Limb (tissue), 2 donors: ENCODE data around the gene STRIP1.
"Not testable (repeated sequence)": the region's sequence is repeated elsewhere in the genome, so short reads cannot be mapped to it uniquely, and the experiment has no call there.

Experiments
- DNase-seq, 2 donors: peaks; one replicate each; pipeline ENCODE4 v3.0.0-alpha.2; 2016; ENCODE audit errors: extremely low spot score in 2 of 2

The STRIP1 gene

DNA sequence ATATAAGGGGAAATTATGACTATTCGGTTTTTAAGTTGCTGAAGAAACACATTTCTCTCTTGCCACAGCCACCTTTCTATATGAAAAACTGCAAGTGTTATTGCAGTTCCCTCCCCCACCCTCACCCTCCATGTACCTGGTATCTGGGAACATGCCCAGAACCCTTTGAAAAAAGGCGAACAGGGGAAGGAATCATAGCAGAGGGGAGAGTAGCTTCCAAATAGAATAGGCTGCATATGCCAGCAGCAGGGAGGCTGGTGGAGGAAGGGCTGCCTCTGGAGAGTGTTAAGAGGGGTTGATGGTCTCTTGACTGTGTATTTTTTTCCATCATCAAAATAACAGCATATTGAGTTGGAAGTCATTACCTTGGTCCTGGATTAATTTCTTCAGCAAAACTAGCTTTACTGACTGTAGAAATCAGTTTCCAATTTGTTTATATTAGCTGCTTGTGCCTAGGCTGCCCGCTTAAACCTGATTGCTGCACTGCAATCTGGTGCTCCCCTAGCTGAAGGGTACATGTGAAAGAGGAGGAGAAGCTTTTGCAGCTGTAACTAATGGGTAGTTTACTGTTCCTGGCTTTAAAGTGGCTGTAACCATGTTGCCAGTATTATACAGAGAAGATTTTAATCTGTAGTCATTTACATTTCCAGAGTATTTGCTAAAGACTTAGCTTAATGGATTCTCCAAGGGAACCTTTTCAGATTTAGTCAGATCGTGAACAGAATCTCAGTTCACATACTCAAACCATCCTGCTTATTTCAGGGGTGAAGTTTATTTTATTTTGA, 27.2 kb upstream of the STRIP1 start:
- no peak for DNase-seq

DNA sequence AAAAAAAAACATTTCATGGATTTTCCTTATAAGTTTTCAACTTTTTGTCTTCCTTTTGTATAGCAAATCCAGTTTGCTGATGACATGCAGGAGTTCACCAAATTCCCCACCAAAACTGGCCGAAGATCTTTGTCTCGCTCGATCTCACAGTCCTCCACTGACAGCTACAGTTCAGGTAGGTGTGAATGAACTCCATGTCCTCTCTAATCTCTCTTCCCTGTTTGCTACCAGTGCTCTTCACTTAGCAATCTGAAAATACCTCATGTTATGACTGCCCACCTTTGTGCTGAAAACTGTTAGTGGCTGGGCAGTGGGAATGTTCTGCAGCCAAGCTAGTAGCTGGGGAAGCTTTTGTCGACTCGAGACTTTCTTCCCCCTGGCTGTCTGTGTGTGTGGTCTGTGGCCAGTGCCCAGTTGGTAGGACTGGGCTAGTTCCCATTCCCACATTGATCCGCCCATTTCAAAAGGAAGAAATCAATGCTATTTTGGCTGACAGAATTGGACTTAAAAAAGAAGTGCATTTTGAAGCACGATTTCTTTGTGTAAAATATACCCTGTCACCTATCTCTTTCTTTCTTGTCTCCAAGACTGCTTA, 25.4 kb upstream of the STRIP1 start:
- no peak for DNase-seq

- DNase-seq, result no peak
Observed at GRCh38 chr1:110011527-110012041, 22.8 kb upstream of the STRIP1 start.

- DNase-seq, result no peak
Observed at GRCh38 chr1:110012100-110012780, 22.2 kb upstream of the STRIP1 start.

DNA sequence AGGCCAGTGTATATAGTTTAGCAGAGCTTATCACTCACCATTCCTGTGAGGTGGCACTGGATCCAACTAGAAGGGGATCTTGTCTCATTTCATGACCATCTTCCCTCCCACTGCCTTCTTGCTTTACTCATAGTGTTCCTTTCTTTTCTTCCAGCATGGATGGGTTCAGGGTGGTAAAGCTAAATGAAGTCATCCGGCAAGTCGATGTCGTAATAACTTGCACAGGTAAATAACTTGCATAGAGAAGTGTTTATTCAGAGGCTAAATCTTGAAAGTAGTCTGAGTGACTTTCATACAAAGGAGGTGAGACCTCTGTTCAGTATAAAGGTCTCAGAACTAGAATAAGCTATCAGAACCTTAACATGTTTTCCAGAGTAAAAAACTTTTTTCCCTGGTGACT, 16.6 kb upstream of the STRIP1 start:
- no peak for DNase-seq

GRCh38 chr1:110018396-110018795, 16.0 kb upstream of the STRIP1 start:
- DNase-seq, result no peak

DNA sequence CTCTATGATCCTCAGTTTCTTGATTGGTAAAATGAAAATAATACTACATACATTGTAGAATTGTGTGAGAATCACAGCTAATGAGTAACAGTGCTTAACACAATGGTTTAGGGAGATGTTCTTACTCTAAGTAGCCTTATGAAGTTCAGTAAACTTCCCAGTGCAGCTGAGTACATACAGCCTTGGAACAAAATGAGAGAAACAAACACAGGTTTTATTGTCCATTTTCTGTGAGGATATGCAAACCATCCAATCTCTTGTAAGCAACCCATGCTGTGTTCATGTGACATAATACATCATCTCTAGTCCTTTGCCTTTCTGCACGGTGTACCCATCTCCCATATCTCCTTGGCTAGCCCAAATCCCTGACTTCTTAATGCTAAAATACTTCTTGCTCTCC, 14.7 kb upstream of the STRIP1 start:
- DNase-seq, result no peak

- no peak for DNase-seq
Observed at GRCh38 chr1:110021285-110021684, 13.1 kb upstream of the STRIP1 start.

GRCh38 chr1:110024613-110025012, 9.8 kb upstream of the STRIP1 start:
- DNase-seq, result no peak

GRCh38 chr1:110030687-110031086, 3.7 kb upstream of the STRIP1 start:
- not testable (repeated sequence) for DNase-seq

DNA sequence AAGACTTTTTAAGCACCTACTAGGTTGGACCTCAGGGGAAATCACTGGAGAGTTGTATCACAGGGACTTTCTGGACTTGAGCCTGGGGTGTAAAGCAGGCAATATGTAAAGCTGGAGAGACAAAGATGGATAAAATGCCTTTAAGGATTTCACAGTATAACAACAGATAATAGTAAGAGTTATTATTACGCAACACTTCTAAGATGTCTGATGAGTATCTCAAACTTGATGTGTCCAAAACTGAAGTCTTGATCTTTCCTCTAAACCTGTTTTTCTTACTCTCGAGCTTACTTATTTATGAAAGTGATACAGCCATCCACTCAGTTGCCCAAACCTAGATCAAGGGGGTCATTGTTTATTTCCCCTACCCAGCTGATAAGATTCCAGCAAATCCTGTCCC, 2.1 kb upstream of the STRIP1 start:
- no peak for DNase-seq

- no peak for DNase-seq
Observed at GRCh38 chr1:110033421-110033820, 1.0 kb upstream of the STRIP1 start.

DNA sequence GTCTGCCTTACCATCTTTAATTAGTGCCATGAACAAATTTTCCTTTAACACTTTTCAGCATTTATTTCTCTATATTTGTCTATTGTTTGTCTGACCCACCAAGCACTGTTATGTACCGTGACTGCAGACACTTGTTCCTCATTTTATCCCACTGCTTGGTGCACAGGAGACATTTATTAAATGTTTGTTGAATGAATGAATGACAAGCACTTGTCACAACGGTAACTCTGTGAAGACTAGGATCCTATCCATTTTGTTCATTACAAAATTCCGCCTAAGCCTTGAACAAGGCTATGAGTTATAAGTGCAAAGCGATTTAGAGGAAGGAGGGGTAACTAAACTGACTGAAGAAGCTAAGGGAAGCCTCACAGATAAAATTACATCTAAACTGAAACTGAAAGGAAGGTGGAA, 379 bp upstream of the STRIP1 start:
- no peak for DNase-seq

DNA sequence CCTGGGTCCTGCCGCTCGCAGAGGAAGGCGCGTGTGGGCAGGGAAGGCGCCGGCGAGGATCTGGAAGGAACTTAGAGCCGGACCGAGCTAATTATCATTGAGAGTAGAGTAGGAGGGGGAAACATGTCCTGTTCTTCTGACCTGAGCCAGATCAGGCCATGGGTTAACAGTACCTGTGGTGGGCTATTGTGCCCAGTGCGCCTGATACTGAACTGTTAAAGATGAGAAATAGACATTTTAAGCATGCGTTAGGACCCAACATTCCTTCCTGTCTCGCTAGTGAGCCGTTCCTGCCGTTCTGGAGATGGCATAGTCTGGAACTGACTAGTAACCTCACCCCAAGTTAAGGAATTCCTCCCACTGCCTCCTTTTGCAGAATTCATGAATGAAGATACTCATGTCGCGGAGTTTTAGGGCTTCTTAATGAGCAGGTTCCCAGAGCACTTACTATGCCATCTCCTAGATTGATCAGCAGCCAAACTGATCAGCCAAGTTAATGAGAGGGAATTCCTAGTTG, 870 bp downstream of the STRIP1 start:
- no peak for DNase-seq

GRCh38 chr1:110038271-110038670, 3.8 kb downstream of the STRIP1 start:
- no peak for DNase-seq

DNA sequence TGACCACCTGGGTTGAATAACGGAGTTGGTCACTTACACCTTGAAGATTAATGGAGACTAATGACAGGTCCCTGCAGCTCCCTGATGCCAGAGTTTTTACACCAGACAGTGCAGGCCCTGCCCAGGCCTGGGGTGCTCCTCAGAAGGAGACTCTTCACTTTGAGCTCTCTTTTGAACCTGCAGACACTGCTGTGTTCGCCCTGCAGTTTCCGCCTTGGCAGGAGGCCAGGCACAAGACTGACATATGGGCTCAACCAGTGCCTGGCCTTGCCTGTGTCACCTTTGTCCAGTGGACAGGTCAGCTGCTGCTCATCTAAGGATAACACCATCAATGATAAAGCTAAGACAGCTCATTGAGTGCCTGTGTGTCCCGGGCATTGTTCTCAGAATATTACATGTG, 5.2 kb downstream of the STRIP1 start:
- no peak for DNase-seq

- no peak for DNase-seq
Observed at GRCh38 chr1:110040548-110040947, 6.1 kb downstream of the STRIP1 start.

- DNase-seq, result no peak
Observed at GRCh38 chr1:110043016-110043415, 8.6 kb downstream of the STRIP1 start.

GRCh38 chr1:110047463-110047862, 13.0 kb downstream of the STRIP1 start:
- DNase-seq, result no peak

DNA sequence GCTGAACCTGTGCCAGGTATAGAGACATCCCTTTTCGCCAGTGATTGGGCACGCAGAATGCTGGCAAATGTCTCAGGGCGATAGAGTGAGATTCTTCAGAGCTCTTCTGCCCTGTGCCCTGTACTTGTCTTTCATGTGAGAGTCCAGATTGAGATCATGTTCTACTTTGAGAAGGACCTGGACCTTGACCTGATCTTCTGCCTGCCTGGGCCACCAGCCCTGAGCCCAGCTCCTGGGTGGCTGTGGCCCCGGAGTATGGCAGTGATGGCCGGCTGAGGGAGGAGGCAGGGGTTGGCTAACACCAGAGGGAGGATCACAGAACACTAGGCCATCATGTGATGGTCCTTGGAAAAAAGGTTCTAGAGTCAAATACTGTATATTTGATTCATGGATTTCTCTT, 13.8 kb downstream of the STRIP1 start:
- DNase-seq, result no peak

DNA sequence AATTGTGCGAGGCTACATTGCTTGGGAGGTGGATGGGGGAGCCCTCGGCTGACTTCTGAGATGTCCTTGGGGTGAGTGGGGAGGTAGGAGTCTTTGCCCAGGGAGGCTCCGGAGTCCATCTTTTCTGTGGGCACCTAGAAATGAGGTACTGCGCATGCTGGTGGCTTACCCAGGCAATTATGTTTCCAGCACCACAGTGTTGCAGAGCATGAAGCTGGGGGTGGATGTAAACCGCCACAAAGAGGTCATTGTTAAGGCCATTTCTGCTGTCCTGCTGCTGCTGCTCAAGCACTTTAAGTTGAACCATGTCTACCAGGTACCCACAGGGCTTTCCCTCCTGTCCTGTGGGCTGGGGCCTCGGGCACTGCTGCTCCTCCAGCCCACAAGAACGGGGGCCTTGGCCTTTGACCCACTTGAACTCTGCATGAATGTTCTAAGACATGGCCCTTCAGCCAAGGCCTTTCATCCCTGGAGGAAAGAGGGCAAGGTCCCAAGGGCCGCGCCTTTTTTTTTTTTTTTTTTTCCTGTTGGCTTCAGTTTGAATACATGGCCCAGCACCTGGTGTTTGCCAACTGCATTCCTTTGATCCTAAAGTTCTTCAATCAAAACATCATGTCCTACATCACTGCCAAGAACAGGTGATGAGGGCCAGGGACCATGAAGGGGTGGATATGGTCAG, 14.6 kb downstream of the STRIP1 start:
- DNase-seq, result no peak
